K562 (cell line): ENCODE data around the gene TAF12. TPM values are rescaled to one million over a fixed set of nuclear protein-coding genes. Genes with fewer than 3 reads are reported as not detected.

Source experiments
- ATAC-seq: fragments of 200-7000 bp; cut with Tn5 transposase; 3 replicates; pipeline ENCODE4 v1.9.1; 2020; ENCODE audit warnings: moderate library complexity
- BruUV-seq: library from RNA; stranded (reverse); fragments of 400-500 nt; replicated peaks from 2 replicates; lab custom pipeline; 2021; lab: Mats Ljungman, UMichigan
- CTCF ChIA-PET: fragments of 300-600 bp; formaldehyde crosslinking; extraction: SDS; loops from one replicate; lab custom pipeline; 2021; ENCODE audit warnings: low intra/inter-chr PET ratio; lab: Yijun Ruan, JAX
- POLR2A ChIA-PET: fragments of 300-600, 350-650 bp; sonication (Branson Sonifier 250); formaldehyde crosslinking; extraction: SDS; loops from one replicate; lab custom pipeline; 2021; ENCODE audit warnings: antibody characterized with exemption, inconsistent platforms; lab: Yijun Ruan, JAX
- DNase-seq, 4 experiments: peaks; one replicate each; pipeline versions ENCODE4 v3.0.0 to v3.0.0-alpha.2; 2011 to 2018; ENCODE audit warnings: low spot score in 3 of 4, mixed read lengths in 3 of 4; ENCODE audit errors: extremely low read depth in 1 of 4
- FAIRE-seq: peaks from 2 replicates; lab custom pipeline; 2011; peaks lifted over from hg19 to GRCh38; lab: Jason Lieb, UNC
- H2AFZ ChIP-seq: 2 replicates; pipeline ENCODE4 v1.6.0; 2011; ENCODE audit warnings: low read depth, low read length, control low read depth, inconsistent platforms
- H3K27ac ChIP-seq: fragments of 200-600 bp; 3 replicates; pipeline ENCODE4 v1.8.0; 2011; ENCODE audit warnings: low read depth, mild to moderate bottlenecking, control low read depth, inconsistent platforms, low read length, moderate library complexity, mixed read lengths; ENCODE audit errors: extremely low read depth
- H3K27me3 ChIP-seq, 2 experiments: fragments of 300-600 bp in 1 of 2; 2 replicates in 1 of 2; 3 replicates in 1 of 2; pipeline versions ENCODE4 v1.6.0 to v1.8.0; 2011; ENCODE audit warnings: inconsistent platforms in 2 of 2, low read length in 2 of 2, mild to moderate bottlenecking in 1 of 2, mixed read lengths in 1 of 2, moderate library complexity in 1 of 2; ENCODE audit not compliant: control insufficient read depth in 2 of 2, insufficient read depth in 2 of 2
- H3K36me3 ChIP-seq: fragments of 300-600 bp; 3 replicates; pipeline ENCODE4 v1.8.0; 2011; ENCODE audit warnings: mild to moderate bottlenecking, low read length, inconsistent platforms; ENCODE audit not compliant: control insufficient read depth, insufficient read depth
- H3K4me1 ChIP-seq, 2 experiments: fragments of 200-600 bp in 1 of 2; replicated peaks in 1 of 2; 2 replicates in 1 of 2; 3 replicates in 1 of 2; pipeline versions ENCODE4 v1.5.1 to v1.8.0; 2011; ENCODE audit warnings: inconsistent platforms in 2 of 2, low read length in 2 of 2, mild to moderate bottlenecking in 1 of 2, mixed read lengths in 1 of 2, moderate library complexity in 1 of 2; ENCODE audit not compliant: control insufficient read depth in 2 of 2, insufficient read depth in 2 of 2
- H3K4me2 ChIP-seq: 2 replicates; pipeline ENCODE4 v1.6.1; 2011; ENCODE audit warnings: low read length, control low read depth, inconsistent platforms, mixed read lengths; ENCODE audit not compliant: insufficient read depth
- H3K4me3 ChIP-seq: fragments of 200-600 bp; sonication (generic), shearing (Covaris generic); 2 replicates; pipeline ENCODE4 v1.5.1; 2016; ENCODE audit warnings: control low read depth, inconsistent platforms
- H3K79me2 ChIP-seq: fragments of 200-600 bp; 3 replicates; pipeline ENCODE4 v1.8.0; 2011; ENCODE audit warnings: low read length, inconsistent platforms; ENCODE audit not compliant: control insufficient read depth, insufficient read depth
- H3K9ac ChIP-seq, 2 experiments: 2 replicates each; pipeline versions ENCODE4 v1.6.0 to v1.6.1; 2011; ENCODE audit warnings: low read depth in 2 of 2, low read length in 2 of 2, control low read depth in 1 of 2, inconsistent platforms in 1 of 2, mild to moderate bottlenecking in 1 of 2, mixed read lengths in 1 of 2; ENCODE audit not compliant: insufficient read depth in 1 of 2
- H3K9me1 ChIP-seq: one replicate; pipeline ENCODE4 v1.6.0; 2011; ENCODE audit warnings: inconsistent platforms, mild to moderate bottlenecking, low read length, moderate library complexity; ENCODE audit not compliant: control insufficient read depth, insufficient read depth
- H3K9me3 ChIP-seq: replicated peaks from 2 replicates; pipeline ENCODE4 v1.5.1; 2011; ENCODE audit warnings: low read depth, low read length, inconsistent platforms; ENCODE audit not compliant: control insufficient read depth, insufficient read depth
- H4K20me1 ChIP-seq: replicated peaks from 2 replicates; pipeline ENCODE4 v1.6.1; 2011; ENCODE audit warnings: low read length, inconsistent platforms, mixed read lengths; ENCODE audit not compliant: control insufficient read depth, insufficient read depth
- ARID4B ChIP-seq: sonication (generic); formaldehyde crosslinking; IDR thresholded peaks from 2 replicates; pipeline ENCODE4 v1.8.0; 2022; ENCODE audit warnings: mild to moderate bottlenecking, missing genetic modification reagents
- CCNT2 ChIP-seq: IDR thresholded peaks from 2 replicates; pipeline ENCODE4 v1.6.1; 2011; ENCODE audit warnings: borderline replicate concordance, low read depth, mild to moderate bottlenecking, moderate library complexity, mixed read lengths, low read length; ENCODE audit not compliant: insufficient read length; ENCODE audit errors: extremely low read depth
- NRF1 ChIP-seq, 2 experiments: fragments of 450-650 bp; IDR thresholded peaks in 1 of 2; conservative IDR thresholded peaks in 1 of 2; 2 replicates each; pipeline ENCODE4 v1.6.1; 2014; ENCODE audit warnings: mild to moderate bottlenecking in 2 of 2
- RREB1 ChIP-seq: fragments of 250-450 bp; sonication (Bioruptor Pico); IDR thresholded peaks from 2 replicates; pipeline ENCODE4 v1.4.0; 2020
- WGBS: fragments of 100-300 bp; shearing (Covaris generic); methylation state at CpG from one replicate; pipeline ENCODE4 v1.1.6; 2016; ENCODE audit warnings: low coverage, mixed read lengths; ENCODE audit not compliant: insufficient coverage; ENCODE audit errors: missing lambda C conversion rate; 5-methylcytosine and 5-hydroxymethylcytosine counted together
- in situ Hi-C: fragments of 300-500 bp; cut with MboI; formaldehyde crosslinking; loops from 4 replicates; pipeline ENCODE4 v1.15.0; 2018; ENCODE audit warnings: inconsistent platforms, mixed read lengths
- intact Hi-C: fragments of 100-400 bp; cut with micrococcal nuclease; formaldehyde crosslinking; loops from 2 replicates; pipeline ENCODE4 v1.14.2; 2022
- polyA plus RNA-seq, 8 experiments: library from polyadenylated mRNA; depleted of rRNA in 4 of 8; stranded (reverse) in 5 of 8; unstranded in 3 of 8; fragments of >200 nt; fragmentation: Nextera tagmentation in 2 of 8; fragmentation: Illumina TruSeq in 1 of 8; extraction: Ambion mirVana in 2 of 8; extraction: Trizol in 1 of 8; gene quantifications; 2 replicates each; pipeline versions ENCODE4 v1.2.1 to v1.2.3, GENCODE V29; 2011 to 2014; ENCODE audit warnings: inconsistent platforms in 1 of 8, missing spikeins in 1 of 8
- total RNA-seq, 7 experiments: library from RNA; depleted of rRNA in 6 of 7; stranded (reverse); fragments of >200 nt in 6 of 7; fragmentation: Illumina TruSeq in 2 of 7; extraction: Trizol in 2 of 7; gene quantifications; 2 replicates each; pipeline versions ENCODE4 v1.2.1 to v1.2.3, GENCODE V29; 2011 to 2021; ENCODE audit warnings: low replicate concordance in 1 of 7
- TF ChIP-seq, protein P1 (sequence below): fragments of 250-450 bp; sonication (Bioruptor Pico); IDR thresholded peaks from 2 replicates; pipeline ENCODE4 v1.5.0; 2020; ENCODE audit warnings: mild to moderate bottlenecking, borderline replicate concordance

TAF12 gene
- total and polyA plus RNA-seq, 9 of the 15 experiments (the other 6 are each of a cell fraction or from before 2014, with no cell fraction given): 31.6 to 89.0 (median 50.5) TPM

DNA sequence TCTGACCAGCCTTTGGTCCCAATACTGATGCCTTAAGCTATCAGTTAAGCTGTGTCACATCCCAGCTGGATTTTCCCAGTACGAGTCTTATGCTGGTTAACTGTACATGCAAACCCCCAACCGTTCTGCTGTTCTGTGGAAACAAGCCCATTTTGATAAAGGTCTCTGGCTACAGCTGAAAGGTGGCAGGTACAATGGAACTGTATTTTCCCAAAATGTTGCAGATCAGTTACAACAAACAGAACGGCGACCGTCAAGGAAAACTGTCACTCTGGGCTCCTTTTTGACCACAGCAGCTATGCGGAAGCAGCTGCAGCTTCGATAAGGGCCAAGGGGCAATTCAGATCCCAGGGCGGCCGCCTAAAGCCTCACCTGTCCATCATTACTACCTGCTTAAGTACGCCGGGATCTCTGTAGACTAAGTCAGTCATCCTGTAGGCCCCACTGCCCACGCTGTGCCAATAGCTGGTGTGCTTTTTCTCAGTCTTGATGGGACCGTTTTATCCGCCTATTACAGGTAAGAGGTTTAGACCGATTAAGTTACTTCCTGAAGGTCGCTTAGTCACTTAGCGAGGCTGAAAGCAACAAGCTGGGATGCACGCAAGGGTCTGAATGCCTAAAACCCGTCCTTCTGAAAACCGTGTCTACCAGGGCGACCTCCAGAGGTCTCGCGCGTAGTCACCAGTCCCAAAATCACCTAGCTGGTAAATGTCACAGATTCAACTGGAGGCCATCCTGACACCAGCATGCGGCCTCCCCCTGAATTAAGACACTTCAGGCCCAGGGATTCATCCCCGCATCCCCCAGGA is 61.9 kb downstream of the TAF12 start:
- H2AFZ ChIP-seq: no peak overlapping the region
- DNase-seq (peak; percentile 53 to 76 (median 59)), ATAC-seq (peak; percentile 56), FAIRE-seq (no peak)
- WGBS: under 1% methylated on average over 26 of the region's 26 CpGs
- ChIA-PET POLR2A (interaction anchor here (0.6 to 7.5 kb wide), 111 partner anchors 8 to 1215 kb away, joined by 3 to 201 read pairs (median 5); partner anchors contain the start of genes ATP5IF1, GMEB1, MED18 and PHACTR4), CTCF (interaction anchor here (0.8 kb wide), 1 partner anchor 63 kb away, joined by 3 read pairs; no protein-coding TSS in a partner anchor)
- H3K79me2 ChIP-seq: peaks cover 42% of the 10 kb centered on the region
- peaks cover 18 to 24% of the 10 kb centered on the region in 2 experiments; a peak in 4 of 5 replicates for H3K4me1 ChIP-seq
- no peaks in the 10 kb centered on the region for H3K9me3 ChIP-seq
- peaks cover 48% of the 10 kb centered on the region for H3K36me3 ChIP-seq
- peaks cover 33% of the 10 kb centered on the region for H4K20me1 ChIP-seq
- intact Hi-C loops (loop anchor here (2.0 kb wide), 2 partner anchors 62 to 68 kb away; partner anchors contain the start of gene RNU11), in situ Hi-C loops (no loop called here)
- H3K9me1 ChIP-seq: peaks cover 11% of the 10 kb centered on the region
- H3K27ac ChIP-seq: peak overlapping the region; percentile 77
- H3K4me2 ChIP-seq: peak overlapping the region; percentile 97
- H3K4me3 ChIP-seq: peak overlapping the region; percentile 81
- H3K9ac ChIP-seq: peak overlapping the region; percentile 83 to 97
- no peaks in the 10 kb centered on the region for H3K27me3 ChIP-seq
- TSS peak; percentile 74 for BruUV-seq
- TF ChIP-seq CCNT2: peak; percentile 13
- TF ChIP-seq, protein P1, sequence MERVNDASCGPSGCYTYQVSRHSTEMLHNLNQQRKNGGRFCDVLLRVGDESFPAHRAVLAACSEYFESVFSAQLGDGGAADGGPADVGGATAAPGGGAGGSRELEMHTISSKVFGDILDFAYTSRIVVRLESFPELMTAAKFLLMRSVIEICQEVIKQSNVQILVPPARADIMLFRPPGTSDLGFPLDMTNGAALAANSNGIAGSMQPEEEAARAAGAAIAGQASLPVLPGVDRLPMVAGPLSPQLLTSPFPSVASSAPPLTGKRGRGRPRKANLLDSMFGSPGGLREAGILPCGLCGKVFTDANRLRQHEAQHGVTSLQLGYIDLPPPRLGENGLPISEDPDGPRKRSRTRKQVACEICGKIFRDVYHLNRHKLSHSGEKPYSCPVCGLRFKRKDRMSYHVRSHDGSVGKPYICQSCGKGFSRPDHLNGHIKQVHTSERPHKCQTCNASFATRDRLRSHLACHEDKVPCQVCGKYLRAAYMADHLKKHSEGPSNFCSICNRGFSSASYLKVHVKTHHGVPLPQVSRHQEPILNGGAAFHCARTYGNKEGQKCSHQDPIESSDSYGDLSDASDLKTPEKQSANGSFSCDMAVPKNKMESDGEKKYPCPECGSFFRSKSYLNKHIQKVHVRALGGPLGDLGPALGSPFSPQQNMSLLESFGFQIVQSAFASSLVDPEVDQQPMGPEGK (CRISPR knock-in tag): no peak
- no peak for TF ChIP-seq NRF1 (conservative IDR thresholded peaks at IDR 0.05 in 1 of 2, IDR thresholded peaks at IDR 0.05 in 1 of 2)
- no peak for TF ChIP-seq RREB1
- TF ChIP-seq ARID4B (CRISPR knock-in tag): no peak
